GM12801 (cell line): ENCODE data around the gene ADRA1B.

Source experiments
- TF ChIP-seq, protein P1 (sequence below): IDR thresholded peaks from one replicate; pipeline ENCODE4 v1.5.1; 2011; ENCODE audit warnings: control low read depth; ENCODE audit not compliant: insufficient read length; ENCODE audit errors: extremely low read depth

Gene ADRA1B

DNA sequence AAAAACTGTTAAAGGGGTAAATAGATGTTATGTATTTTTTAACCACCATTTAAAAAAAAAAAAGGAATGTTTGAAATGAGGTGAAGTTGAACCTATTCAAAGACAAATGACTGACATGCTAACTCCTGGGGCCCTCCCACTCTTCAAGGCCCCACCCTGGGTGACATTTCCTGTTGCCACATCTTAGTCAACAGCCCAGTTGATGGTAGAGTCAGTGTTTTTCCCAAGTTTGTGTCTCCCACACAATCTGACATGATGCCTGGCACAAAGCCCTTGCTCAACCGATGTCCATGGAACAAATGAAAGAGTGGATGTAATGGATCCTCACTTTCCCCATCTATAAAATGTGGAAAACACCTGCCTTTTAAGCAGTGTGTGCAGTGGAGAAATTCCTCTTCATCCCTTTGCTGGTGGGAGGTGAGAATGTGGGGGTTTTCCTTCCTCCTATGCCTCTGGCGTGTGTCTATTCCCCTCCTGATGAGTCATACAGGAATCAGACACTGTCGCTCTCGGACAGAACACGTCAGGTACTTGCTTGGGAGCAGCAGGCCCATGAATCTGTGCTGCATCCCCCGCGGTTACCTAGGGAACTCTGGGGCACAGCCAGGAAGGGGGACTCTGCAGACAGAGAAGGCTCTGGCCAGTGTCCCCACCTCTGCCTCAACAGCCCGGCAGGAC, 13.7 kb upstream of the ADRA1B start:
- TF ChIP-seq, protein P1, sequence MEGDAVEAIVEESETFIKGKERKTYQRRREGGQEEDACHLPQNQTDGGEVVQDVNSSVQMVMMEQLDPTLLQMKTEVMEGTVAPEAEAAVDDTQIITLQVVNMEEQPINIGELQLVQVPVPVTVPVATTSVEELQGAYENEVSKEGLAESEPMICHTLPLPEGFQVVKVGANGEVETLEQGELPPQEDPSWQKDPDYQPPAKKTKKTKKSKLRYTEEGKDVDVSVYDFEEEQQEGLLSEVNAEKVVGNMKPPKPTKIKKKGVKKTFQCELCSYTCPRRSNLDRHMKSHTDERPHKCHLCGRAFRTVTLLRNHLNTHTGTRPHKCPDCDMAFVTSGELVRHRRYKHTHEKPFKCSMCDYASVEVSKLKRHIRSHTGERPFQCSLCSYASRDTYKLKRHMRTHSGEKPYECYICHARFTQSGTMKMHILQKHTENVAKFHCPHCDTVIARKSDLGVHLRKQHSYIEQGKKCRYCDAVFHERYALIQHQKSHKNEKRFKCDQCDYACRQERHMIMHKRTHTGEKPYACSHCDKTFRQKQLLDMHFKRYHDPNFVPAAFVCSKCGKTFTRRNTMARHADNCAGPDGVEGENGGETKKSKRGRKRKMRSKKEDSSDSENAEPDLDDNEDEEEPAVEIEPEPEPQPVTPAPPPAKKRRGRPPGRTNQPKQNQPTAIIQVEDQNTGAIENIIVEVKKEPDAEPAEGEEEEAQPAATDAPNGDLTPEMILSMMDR, result no peak

DNA sequence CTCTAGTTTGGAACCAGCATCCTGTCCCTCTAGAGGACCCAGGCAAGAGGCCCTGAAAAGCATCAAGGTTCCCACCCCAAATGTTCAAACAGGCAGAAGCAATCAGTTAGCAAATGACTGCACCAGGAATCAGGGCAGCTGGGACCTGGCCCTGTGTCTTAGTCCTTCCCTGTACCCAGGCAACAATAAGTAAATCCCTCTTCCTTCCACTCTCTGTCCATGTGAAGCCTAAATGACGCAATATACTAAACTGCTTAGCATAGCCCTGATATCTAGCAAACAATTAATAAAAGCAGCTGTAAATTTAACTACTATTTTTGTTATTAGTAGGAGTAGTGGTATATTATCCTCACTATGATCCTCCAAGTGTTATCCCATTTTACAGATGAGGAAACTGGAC, 13.2 kb upstream of the ADRA1B start:
- TF ChIP-seq, protein P1, result no peak

DNA sequence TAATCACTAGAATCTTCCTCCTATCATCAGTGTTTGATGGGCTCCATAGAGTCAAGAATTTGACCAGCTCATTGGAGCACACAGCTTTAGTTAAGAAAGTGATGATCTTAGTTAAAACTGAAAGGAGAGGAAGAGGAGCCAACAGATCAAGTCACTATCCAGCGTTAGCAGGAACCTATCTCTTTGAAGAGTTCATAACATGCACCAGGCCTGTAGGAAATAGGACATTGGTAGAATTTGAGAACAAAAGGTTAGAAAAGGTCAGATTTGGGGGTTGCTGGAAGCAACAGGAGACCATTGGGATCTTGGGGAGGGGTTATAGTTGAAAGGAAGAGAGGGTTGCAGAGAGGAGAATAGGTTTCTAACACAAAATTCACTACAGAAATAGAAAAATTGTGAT, 11.4 kb upstream of the ADRA1B start:
- TF ChIP-seq, protein P1, result no peak

DNA sequence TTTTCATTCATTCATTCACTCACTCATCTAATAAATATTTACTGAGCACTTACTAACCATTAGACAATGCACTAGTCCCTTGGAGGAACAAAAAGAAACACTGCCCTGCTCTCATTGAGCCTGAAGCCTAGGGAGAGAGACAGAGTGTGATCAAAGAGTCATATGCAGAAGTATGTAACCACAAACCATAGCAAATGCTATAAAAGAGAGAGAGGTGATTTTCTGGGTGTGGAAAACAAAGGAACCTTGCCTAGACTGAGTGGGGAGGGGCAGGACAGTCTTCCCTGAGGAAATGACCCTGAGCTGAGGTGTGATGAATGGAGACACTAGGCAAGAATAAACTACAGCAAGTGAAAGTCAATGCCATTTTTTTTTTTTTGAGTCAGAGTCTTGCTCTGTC, 10.8 kb upstream of the ADRA1B start:
- TF ChIP-seq, protein P1, result no peak

DNA sequence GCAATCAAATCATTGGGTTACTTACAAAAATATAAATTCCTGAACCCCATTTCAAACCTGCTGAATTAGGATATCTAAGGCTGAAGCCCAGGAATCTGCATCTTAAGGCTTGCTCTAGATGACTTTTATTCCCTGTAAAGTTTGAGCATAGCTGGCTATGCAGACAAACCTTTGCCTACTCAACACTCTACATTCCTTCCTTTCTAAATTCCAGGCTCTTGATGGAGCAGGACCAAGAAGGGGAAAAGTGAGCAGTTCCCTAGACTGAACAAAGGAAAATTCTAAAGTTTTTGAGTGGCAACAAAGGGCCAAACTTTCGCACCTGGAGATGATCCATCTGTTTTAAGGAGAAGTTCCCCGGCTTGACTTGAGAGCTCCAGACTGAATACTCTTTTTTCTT, 9.8 kb upstream of the ADRA1B start:
- TF ChIP-seq, protein P1, result no peak

DNA sequence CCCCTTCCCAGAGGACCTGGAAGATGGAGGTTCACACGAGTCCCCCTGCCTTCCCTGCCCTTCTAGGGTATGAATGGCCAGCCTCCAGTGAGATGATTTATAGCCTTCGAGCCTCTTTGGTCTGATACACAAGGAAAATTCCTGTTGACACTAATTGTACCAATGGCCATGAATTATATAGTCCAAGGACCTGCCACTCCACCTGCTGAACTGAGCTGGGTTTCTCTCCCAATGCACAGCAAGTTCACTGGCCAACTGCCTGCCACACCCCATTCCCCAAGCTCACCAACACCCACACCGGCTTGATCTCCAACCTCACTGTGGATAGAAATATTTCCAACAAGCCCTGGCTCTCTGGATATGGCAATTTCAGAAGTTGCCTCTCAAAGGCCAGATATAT, 9.3 kb upstream of the ADRA1B start:
- TF ChIP-seq, protein P1, result no peak

DNA sequence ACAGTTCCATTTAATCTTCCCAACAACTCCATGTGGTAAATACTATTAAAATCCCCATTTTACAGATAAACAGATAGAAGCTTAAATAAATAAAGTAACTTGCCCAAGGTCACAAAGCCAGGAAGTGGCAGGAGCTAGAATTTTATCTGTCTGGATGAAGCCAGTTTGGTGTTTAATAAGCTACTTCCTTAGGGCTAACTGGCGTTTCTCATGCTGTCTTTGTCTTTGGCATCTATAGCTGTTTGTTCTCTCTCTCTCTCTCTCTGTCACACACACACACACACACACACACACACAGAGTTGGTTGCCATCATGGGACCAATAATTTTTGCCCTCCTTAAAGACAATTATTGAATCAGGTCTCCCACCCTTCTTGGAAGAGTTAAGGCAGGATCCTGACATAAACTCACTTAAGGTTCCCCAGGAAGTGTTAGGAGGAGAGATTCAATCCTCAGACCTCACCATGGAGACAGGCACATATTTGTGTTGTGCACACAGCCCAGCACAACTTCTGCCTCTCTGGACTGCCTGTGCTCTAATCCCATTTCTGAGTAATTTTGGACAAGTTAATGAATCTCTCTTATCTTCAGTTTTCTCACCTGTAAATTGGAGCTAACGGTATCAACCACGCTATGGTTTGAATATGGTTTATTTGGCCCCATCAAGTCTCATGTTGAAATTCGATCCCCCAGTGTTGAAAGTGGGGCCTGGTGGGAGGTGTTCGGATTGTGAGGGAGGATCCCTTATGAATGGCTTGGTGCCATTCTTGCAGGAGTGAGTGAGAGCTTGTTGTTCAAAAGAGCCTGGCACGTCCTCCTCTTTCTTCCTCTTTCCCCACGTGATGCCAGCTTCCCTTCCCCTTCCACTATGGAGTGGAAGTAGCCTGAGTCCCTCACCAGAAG, 8.3 kb upstream of the ADRA1B start:
- TF ChIP-seq, protein P1, result no peak
